GM18867 (cell line): ENCODE measurements around the gene SLC26A1.

Source experiments
- ATAC-seq: cut with Tn5 transposase; IDR thresholded peaks from one replicate; pipeline ENCODE4 v1.9.1; 2021; ENCODE audit warnings: mild to moderate bottlenecking, moderate library complexity; ENCODE audit not compliant: unreplicated experiment

Gene SLC26A1, protein sequence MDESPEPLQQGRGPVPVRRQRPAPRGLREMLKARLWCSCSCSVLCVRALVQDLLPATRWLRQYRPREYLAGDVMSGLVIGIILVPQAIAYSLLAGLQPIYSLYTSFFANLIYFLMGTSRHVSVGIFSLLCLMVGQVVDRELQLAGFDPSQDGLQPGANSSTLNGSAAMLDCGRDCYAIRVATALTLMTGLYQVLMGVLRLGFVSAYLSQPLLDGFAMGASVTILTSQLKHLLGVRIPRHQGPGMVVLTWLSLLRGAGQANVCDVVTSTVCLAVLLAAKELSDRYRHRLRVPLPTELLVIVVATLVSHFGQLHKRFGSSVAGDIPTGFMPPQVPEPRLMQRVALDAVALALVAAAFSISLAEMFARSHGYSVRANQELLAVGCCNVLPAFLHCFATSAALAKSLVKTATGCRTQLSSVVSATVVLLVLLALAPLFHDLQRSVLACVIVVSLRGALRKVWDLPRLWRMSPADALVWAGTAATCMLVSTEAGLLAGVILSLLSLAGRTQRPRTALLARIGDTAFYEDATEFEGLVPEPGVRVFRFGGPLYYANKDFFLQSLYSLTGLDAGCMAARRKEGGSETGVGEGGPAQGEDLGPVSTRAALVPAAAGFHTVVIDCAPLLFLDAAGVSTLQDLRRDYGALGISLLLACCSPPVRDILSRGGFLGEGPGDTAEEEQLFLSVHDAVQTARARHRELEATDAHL

DNA sequence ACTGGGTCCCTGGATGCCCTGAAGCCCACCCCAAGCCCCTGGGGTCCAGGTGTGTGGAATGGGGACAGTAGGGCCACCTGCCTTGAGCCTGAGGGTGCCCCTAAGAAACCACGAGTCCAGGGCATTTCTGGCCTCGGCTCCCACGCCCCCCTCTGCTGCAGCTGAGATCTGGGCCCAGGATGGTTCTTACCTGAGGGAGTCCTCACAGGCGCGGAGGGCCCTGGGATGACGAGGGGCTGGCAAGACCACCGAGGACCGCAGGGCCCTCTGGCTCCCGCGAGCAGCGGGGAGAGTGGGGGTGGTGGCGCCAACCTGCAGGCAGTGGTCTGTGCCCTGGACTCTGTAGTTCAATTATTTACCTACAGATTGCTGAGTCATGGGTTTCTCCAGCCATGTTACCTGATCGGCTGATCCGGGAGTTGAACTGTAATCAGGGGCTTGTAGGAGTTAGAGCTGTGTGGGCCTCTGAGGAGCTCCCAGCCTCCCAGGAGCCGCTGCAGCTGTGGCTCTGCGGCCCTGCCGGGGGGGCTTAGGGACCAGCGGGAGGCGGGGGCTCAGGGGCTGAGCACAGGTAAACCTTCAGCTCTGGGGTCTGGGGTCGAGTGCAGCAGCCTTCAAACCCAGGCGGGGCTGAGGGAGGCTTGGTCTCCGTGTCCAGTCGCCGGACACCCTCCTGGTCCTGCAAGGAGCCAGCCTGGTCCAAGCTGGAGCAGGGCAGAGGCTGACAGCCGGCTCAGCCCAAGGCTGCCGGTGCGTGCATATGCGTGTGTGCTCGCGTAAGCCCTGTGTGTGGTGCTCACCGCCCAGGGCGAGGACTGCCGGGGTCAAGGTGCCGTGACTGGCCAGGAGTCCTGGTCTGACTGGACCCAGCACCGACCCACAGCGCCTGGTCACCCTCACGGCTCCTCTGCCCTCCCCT lies at the start of gene SLC26A1:
TSS of gene SLC26A1 (minus strand) at position 294 of the 919 bp plus-strand sequence. CDS start 1,701 bp downstream, outside the sequence.
- ATAC-seq: no peak

DNA sequence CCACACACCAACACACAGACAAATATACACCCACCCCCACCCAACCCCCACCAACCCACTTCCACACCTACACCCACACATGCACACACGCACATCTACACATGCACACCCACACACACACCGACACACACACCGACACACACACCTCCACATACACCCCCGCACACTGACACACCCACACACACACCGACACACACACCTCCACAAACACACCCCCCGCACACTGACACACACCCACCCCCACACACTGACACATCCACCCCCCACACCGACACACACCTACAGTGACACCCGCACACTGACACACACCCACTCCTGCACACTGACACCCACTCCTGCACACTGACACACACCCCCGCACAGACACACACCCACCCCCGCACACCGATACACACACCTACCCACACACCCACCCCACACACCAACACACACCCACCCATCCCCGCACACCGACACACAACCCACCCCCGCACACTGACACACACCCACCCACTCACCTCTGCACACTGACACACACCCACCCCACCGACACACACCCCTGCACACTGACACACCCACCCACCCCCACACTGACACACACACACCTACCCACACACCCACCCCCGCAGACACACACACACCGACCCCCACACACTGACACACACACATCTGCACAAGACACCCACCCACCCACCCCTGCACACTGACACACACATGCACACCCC lies 49.3 kb upstream of the SLC26A1 start:
- no peak for ATAC-seq

DNA sequence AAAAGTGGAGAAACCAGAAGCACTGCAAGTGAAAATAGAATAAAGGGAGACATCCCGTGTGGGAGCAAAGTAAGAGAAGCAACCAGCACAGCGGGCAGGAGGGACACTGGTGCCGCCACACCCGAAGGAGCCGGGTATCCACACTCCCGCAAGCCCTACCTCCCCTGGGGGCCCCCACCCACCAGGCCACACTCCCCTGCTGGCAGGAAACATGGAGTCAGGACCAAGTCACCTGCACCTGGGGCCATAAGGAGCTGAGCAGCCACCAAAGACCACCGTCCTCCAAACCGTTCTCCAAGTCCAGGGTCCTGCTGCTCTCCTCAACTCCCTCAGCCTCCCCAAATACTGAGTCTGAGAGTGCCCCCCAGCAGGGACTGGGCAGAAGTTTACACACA lies 48.7 kb upstream of the SLC26A1 start:
- ATAC-seq: no peak

DNA sequence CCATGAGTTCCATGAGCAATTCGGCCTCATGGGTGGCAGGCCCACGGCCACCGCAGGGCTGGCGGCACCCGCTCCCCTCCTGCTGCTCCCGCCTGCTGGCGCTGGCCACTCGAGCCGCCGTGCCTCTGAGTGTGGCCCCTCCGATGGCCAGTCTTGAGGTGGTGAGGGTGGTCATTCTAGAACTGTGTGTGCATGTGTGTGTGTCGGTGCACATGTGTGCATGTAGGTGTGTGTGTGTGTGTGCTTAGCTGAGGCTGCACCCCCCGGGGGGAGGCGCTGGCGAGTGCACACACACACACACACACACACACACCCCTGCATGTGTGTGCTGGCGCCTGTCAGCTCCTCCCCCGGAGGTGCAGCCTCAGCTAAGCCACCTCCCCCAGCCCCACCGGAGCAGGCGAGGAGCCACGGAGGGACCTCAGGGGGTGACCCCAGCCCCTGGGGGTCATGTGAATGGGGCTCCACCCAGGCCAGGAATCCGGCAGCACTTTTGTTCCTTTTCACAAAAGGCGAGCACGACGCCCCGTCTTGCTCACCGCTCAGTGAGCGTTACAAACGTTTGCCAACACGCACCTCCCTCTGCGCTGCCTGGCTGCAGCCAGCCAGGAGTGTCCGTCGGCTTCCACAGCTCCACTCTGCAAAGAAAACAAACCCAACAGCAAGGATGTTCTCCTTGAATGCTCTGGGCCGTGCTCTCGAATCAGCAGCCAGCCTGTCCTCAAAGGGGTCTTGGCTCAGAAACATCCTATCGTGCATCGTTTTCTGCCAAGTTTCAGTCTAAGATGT lies 48.1 kb upstream of the SLC26A1 start:
- no peak for ATAC-seq

DNA sequence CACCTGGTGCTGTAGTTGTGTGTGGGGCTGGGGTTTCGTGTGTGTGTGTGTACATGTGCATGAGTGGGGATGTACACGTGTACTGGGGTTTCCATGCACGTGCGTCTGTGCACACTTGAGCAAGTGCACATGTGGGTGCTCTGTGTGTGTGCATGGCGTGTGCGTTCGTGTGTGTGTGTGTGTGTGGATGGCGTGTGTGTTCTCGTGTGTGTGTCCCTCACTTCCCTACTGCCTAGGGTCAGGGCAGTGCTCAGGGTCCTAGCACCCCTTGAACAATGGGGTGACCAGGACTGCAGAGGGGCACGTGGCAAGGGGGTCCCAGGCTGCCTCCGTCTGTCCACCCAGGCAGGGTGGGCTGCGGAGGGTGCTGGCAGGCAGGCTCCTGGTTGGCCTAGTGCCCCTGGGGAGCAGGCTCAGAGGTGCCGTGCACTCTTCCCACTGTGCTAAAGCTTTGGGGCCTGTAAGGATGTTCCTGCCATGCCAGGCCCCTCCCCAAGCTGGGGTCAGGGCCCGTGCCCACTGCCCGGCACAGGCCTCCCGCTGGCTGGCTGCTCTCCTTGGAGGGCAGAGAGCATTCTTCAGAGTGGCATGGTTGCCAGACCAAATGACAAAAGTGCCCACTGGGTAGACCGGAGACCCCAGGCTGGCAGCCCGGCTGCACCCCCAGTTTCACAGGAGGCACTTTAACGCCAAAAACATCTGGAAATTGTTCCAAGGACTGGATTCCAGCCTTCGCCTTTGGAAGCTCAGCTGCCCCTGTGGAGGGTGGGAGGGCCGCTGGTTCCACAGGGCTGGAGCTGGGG lies 47.3 kb upstream of the SLC26A1 start:
- ATAC-seq: no peak

DNA sequence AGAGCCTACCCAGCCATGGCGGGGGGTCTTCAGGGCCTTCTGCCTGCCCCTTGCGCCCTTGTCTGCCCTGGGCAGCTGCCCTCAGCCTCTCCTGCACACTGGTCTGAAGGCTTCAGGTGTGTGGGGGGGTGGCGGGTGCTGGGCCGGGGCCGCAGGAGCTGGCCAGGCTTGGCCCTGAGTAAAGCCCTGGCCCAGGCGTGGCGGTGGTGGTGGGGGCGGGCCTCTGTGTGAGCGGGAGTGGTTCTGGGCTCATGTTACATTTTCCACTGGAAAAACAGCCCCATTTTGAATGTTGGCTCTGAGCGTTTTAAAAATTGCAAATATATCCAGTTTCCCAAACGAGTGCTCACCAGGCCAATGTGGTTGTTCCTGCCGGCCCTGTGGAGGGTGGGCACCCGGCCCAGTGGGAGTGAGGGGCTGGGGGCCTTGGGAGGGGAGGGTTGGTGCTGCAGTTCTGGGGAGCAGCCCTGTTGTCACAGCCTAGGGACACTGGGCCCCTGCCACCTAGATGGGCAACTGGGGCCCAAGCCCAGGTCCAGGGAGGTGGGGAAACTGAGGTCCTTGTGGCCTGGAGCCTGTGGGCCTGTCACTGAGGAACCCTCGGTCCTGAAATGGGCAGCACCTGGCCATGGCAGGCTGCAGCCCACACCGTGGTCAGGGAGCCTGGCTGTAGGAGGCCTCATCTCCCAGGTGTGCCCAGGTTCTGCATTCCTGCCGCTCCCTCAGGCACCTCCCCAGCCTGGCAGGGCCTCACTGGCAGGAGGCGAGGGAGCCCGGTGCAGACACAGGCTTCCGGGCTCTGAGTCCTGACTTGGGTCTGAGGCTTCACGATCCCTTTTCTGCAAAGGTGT lies 46.5 kb upstream of the SLC26A1 start:
- ATAC-seq: no peak

DNA sequence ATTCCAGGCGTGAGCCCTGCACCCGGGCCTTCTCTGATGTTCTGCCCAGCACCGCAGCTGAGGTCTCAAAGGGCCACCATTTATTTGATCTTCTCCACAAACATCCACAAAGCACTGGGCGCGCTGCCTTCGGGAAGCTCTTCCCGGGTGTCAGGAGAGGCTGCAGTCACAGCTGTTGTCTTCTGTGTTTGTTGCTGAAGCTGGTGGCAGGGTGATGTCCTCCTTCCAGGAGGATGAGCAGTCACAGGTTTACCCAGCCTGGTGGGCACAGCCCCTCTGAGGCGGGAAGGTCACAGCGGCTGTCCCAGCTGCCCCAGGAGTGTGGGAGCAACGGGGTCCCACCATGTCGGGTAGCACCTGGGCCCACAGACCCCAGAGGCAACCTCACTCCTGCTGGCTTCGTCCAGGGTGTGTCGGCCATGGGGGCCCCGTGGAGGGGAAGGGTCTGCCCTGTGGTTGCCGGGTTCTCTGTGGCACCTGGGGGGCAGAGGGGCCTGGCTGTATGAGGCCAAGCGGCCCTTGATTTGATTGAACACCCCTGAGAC lies 45.8 kb upstream of the SLC26A1 start:
- ATAC-seq: no peak

DNA sequence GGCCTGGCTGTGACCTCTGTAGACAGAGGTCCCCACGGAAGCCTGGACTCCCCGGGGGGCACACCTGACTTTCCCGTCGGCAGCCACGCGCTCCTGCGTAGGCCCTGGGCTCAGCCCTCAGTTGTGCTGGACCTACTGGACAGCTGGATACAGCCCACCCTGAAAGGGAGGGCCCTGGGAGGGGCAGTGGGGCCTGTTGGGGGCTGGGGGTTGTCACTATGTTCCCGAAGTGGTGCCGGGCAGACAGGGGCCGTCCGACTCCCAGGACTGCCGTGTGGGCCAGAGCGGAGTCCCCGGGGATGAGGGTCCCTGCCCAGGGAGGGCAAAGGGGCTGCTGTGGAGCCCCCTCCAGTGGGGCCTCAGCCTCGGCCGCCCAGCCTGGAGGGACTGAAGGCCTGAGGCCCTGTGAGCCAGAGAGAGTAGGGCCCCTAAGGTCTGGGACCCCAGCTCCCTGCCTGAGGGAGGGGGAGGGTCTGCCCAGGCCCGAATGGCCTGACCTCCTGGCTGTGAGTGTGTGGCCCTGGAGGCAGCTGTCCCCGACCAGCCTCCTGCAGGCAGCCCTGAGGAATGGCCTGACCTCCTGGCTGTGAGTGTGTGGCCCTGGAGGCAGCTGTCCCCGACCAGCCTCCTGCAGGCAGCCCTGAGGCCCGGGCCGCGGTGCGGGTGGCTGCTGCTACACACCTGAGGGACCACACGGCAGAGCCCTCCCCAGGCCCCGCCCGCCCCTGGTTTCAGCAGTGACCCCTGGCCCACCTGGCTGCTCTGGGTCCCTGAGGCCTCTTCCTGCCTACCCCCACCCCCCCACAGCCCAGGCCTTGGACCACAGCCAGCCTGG lies 44.0 kb upstream of the SLC26A1 start:
- ATAC-seq: no peak

DNA sequence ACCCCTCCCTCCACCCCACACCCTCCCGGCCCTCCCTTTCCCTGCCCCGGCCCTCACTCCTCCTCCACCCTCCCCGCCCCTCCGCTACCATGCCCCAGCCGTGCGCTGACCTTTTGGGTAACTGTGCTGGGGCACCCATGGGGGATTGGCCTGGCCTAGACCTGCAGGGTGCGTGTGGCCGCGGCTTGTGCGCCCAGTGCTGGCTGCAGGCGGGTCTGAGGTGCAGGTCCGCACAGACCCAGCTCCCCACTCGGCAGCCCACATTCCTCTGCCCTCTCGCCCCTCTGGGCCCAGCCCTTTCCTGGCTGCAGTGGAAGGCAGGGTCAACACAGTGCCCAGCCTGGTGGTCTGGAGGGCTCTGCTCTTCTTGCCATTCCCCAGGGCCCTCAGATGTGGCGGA lies 42.9 kb upstream of the SLC26A1 start:
- no peak for ATAC-seq

DNA sequence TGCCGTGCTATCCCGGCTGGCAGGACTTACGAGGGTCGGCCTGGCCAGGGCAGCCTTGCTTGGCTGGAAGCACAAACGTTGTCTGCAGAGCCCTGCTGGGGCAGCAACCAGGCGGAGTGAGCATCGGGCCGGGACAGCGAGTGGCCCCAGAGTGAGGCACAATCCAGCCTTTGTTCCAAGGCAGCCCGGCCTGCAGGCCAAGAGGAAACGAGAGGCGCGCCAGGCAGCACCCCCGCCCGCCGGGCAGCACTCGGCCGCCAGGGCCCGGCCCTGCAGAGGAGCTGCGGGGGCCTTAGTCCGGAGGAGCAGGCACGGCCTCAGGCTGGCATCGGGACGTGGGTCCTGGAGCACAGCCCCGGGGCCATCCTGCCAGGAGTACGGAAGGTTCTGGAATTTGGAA lies 42.3 kb upstream of the SLC26A1 start:
- ATAC-seq: no peak

DNA sequence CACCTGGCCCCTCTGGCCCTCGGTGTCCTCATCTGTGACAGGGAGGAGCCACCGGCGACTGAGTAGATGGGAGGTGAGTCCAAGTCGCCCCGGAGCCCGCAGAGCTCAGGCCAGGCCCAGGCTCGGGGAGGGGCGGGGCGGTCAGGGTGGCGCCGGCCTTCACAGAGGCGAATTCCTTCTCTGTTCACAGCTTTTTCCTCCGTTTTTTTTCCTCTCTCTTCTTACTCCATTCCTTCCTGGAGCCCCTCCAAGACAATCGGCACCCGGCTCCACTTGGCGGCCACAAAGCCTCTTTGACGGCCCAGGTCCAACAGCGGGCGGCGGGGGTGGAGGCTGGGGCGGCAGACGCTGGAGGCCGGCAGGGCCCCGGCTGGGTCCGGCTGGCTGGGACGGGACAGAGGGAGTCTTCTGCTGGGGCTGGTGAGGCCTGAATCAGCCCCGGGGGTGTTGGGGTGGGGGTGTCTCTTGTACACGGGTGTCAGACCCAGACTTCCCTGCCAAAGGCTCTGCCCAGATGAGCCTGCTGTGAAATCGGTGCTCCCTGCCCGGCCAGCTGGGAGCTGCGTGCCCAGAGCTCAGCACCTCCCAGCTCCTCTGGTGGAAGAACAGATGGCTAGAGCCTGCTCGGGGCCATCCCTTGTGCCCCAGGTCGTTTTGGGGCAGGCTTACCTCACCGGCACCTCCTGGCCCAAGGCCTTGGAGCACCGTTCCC lies 40.8 kb upstream of the SLC26A1 start:
- ATAC-seq: no peak

DNA sequence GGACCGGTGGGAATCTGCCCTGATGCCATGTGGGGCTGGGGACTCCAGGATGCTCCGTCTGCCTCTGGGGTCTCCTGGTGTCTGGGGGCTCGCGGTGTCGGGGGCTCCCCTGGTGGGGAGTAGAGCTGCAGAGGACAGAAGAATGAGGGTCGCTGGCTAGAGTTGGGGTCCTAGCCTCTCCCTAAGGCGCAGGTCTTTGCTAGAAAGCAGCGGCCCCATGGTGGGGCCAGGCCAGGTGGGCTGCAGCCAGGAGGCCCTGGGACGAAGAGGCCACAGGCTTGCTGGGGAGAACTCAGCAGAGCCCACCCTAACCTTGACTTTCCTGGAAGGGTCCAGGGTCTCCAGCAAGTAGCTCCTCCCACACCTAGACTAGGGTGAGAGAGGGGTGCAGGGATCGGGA lies 39.7 kb upstream of the SLC26A1 start:
- no peak for ATAC-seq

DNA sequence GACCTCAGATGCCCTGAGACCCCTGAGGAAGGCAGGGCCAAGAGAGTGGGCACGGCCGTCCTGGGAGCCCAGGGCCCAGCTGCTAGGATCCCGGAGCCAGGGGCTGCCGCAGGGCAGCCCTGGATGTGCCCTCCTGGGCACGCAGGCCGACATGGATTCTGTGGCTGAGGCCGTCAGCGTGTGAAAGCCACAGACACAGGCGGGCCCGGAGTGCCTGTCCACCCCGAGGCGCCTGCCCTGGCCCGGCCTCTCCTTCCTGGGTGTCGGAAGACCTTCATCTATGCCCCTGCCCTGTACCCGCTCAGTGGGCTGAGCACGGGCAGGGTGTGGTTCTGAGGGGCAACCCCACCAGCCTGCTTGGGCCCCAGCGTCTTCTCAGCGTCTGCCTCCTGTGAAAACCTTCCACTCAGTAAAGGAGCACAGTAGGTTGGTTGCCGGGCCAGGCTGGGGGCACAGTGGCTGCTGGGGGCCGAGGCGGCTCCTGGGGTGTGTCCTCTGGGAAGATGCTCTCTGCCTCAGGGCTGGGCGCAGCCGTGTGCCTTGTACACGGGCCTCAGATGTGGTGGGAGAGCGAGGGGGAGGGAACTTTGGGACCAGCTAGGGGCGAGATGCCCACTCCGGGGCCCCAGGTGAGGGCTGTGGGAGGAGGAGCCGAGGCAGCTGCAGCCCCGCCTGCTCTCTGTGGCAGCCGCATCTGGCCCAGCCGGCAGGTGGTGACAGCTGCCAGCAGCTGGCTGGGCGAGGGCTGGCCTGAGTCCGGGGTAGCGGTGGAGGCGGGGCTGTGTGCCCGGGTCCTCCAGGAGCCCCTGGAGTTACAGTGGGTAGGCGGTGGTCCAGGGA lies 39.0 kb upstream of the SLC26A1 start:
- ATAC-seq: no peak

DNA sequence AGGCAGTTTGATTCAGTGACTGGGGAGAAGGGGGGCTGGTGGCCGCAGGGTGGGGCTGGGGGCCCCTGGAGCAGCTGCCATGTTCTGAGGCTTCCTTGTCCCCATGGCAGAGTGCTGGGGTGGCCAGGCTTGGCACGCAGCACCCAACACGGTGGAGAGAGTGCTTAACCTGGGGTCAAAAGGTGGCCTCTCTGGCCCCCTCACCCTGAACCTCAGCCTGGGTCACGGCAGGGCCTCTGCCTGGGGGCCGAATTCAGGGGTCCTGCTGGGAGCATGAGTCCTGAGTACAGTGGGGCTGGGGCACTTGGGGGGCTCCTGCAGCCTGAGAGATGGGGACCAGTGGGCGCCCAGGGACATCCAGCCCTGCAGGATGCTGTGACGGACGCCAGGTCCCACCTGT lies 38.1 kb upstream of the SLC26A1 start:
- ATAC-seq: no peak

DNA sequence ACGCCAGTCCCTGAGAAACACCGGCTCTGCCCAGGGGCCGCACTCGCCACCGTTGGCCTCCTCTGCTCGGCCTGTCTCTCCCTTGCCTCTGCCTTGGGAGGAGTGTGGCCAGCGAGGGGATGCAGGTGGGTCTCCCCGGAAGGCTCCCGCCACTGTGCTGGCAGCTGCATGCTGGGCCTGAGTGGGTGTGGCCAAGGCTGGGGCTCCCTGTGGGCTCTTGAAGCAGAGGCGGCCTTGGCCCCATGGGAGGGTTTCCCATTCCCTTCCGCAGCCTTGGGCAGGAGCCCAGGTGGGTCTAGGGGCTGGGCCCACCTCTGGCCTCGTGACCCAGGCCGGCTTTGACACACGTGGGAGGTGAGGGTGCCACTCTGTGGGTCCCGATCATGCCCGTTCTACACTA lies 37.4 kb upstream of the SLC26A1 start:
- no peak for ATAC-seq

DNA sequence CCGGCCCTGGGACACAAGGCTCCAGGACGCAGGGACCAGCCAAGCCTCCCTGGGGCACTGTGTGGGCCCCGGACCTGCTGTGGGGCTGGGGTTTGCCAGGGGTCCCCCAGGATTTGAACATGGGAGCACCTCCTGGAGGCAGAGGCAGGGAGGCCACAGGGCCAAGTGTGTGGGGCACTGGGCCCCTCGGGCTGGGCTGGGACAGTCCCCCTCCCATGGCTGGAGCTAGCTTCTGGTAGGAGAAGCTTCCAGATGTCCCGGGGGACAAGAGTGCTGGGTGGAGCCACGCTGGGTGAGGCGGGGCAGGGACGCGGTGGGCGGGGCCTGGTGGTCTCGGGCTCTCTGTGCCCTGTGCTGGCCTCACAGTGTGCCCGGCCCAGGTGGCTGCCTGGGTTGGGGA lies 36.8 kb upstream of the SLC26A1 start:
- no peak for ATAC-seq
